Right lobe of liver (tissue), 6 donors: ENCODE results near the gene RPLP2. TPM values are rescaled to one million over a fixed set of nuclear protein-coding genes. Genes with fewer than 3 reads are reported as not detected.

Experiments used
- ATAC-seq, 4 donors: fragments of 200-7000 bp; cut with Tn5 transposase; one replicate each; pipeline ENCODE4 v1.9.1; 2020; ENCODE audit warnings: mild to moderate bottlenecking in 4 of 4, moderate library complexity in 4 of 4
- DNase-seq, 3 donors: peaks; one replicate each; pipeline ENCODE4 v3.0.0-alpha.2; 2020
- H3K27ac ChIP-seq, 3 donors: fragments of 200-600 bp; one replicate each; pipeline ENCODE4 v1.8.0; 2022
- H3K27me3 ChIP-seq, 2 donors: fragments of 200-600 bp; one replicate each; pipeline ENCODE4 v1.8.0; 2022
- H3K36me3 ChIP-seq, 4 donors: fragments of 200-600 bp; sonication (generic) in 1 of 4; one replicate each; pipeline versions ENCODE4 v1.5.1 to v1.8.0; 2017 to 2022; ENCODE audit warnings: control low read depth in 1 of 4
- H3K4me1 ChIP-seq, 4 donors: fragments of 200-600 bp; sonication (generic) in 1 of 4; one replicate each; pipeline versions ENCODE4 v1.5.1 to v1.8.0; 2017 to 2022; ENCODE audit warnings: control low read depth in 1 of 4
- H3K4me3 ChIP-seq, 3 donors: fragments of 200-600 bp; one replicate each; pipeline ENCODE4 v1.8.0; 2022
- H3K9me3 ChIP-seq, 4 donors: fragments of 200-600 bp; sonication (generic) in 1 of 4; one replicate each; pipeline versions ENCODE4 v1.5.1 to v1.8.0; 2017 to 2022; ENCODE audit warnings: control low read depth in 1 of 4
- POLR2A ChIP-seq: fragments of 450-650 bp; IDR thresholded peaks from one replicate; pipeline ENCODE4 v1.6.1; 2017; ENCODE audit warnings: antibody characterized with exemption, mild to moderate bottlenecking
- WGBS: methylation state at CpG from one replicate; pipeline ENCODE4 v1.1.6; 2018; ENCODE audit warnings: low coverage, low lambda C conversion rate; ENCODE audit not compliant: insufficient coverage; ENCODE audit errors: missing lambda C conversion rate; 5-methylcytosine and 5-hydroxymethylcytosine counted together
- intact Hi-C, 2 donors: fragments of 100-400 bp; cut with DNase I; formaldehyde crosslinking; loops; one replicate each; pipeline versions ENCODE4 v1.11.2 to v1.14.1; 2022
- total RNA-seq, 6 experiments: library from RNA; depleted of rRNA in 2 of 6; stranded (reverse); fragments of >200 nt in 2 of 6; fragmentation: NEBNext Ultra II Directional in 3 of 6; extraction: Animal tissue kit (Norgen Biotek cat#: 25700) in 3 of 6; gene quantifications; one replicate each; pipeline versions ENCODE4 v1.1.0 to v1.2.4, GENCODE V29; 2016 to 2023
- TF ChIP-seq, protein P1 (sequence below), 4 donors: fragments of 200-600 bp in 3 of 4; fragments of 450-650 bp in 1 of 4; IDR thresholded peaks; one replicate each; pipeline versions ENCODE4 v1.5.1 to v1.8.0; 2016 to 2022; ENCODE audit warnings: antibody characterized with exemption in 4 of 4, mild to moderate bottlenecking in 2 of 4
- donor health status: DM: no; HTN: yes; CAD: no.
- donor health status: DM: no; HTN: no; CAD: no.
- donor health status: DM: no; HTN: no; CAD: no.
- donor health status: DM: no; HTN: yes; CAD: no.
- donor health status: DM: no; HTN: yes; CAD: no.

Gene RPLP2
- total RNA-seq, 6 experiments from 2014 or later, result 212 to 574 (median 457) TPM

DNA sequence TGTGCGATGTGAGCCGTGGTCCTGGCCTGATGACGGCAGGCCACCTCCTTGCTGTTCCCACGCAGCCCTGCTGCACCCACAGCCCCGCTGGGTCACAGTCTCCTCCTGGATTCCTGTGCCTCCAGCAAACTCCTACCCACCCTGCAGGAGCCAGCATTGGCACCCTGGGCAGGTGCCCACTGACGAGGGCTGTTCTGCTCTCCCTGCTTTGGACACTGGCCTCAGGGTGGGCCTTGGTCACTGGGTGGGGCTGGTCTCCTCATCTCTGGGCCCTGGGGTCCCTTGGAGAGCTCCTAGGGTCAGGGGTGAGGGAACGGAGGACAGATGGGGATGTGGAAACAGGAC, 45.5 kb downstream of the RPLP2 start:
- H3K4me1 ChIP-seq, result no peaks in the 10 kb centered on the region
- no CpG with 5 or more reads among the region's 7 CpGs for WGBS
- H3K36me3 ChIP-seq, result no peaks in the 10 kb centered on the region
- TF ChIP-seq, protein P1, sequence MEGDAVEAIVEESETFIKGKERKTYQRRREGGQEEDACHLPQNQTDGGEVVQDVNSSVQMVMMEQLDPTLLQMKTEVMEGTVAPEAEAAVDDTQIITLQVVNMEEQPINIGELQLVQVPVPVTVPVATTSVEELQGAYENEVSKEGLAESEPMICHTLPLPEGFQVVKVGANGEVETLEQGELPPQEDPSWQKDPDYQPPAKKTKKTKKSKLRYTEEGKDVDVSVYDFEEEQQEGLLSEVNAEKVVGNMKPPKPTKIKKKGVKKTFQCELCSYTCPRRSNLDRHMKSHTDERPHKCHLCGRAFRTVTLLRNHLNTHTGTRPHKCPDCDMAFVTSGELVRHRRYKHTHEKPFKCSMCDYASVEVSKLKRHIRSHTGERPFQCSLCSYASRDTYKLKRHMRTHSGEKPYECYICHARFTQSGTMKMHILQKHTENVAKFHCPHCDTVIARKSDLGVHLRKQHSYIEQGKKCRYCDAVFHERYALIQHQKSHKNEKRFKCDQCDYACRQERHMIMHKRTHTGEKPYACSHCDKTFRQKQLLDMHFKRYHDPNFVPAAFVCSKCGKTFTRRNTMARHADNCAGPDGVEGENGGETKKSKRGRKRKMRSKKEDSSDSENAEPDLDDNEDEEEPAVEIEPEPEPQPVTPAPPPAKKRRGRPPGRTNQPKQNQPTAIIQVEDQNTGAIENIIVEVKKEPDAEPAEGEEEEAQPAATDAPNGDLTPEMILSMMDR (IDR thresholded peaks at IDR 0.05), result no peak
- TF ChIP-seq POLR2A, result no peak
- DNase-seq (no peak), ATAC-seq (no peak)
- no peak overlapping the region for H3K4me3 ChIP-seq
- H3K27me3 ChIP-seq, result no peaks in the 10 kb centered on the region
- no peak overlapping the region for H3K27ac ChIP-seq
- no peaks in the 10 kb centered on the region for H3K9me3 ChIP-seq
- intact Hi-C loops, result loop anchor here in 1 of 2 donors (10.0 kb wide), 1 partner anchor 199 kb away; no protein-coding TSS in a partner anchor

DNA sequence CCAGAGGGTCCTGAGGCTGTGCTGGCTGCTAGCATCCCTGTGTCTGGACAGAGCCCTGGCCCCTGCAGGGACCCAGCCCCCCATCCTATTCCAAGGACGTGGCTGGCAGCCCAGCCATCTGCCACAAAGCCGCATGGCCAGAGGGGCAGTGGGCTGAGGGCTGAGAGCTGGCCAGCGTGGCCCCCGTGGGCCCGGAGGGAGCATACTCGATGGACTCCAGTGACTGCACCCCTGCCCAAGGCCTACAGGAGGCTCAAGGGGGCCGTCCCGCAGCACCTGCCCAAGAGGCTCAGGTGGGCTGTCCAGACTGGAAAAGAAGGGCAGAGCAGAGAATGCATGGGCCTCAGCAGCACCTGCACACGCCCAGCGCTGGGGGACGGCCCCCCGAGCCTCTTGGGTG, 46.0 kb downstream of the RPLP2 start:
- Histone ChIP-seq H3K27ac (no peak overlapping the region), H3K27me3 (no peaks in the 10 kb centered on the region), H3K4me3 (no peak overlapping the region), H3K9me3 (no peaks in the 10 kb centered on the region), H3K36me3 (no peaks in the 10 kb centered on the region), H3K4me1 (no peaks in the 10 kb centered on the region)
- no peak for DNase-seq
- intact Hi-C loops, result loop anchor here in 1 of 2 donors (10.0 kb wide), 1 partner anchor 199 kb away; no protein-coding TSS in a partner anchor
- TF ChIP-seq, protein P1 (IDR thresholded peaks at IDR 0.05), result no peak
- TF ChIP-seq POLR2A, result no peak
- no peak for ATAC-seq
- WGBS, result no CpG with 5 or more reads among the region's 12 CpGs

DNA sequence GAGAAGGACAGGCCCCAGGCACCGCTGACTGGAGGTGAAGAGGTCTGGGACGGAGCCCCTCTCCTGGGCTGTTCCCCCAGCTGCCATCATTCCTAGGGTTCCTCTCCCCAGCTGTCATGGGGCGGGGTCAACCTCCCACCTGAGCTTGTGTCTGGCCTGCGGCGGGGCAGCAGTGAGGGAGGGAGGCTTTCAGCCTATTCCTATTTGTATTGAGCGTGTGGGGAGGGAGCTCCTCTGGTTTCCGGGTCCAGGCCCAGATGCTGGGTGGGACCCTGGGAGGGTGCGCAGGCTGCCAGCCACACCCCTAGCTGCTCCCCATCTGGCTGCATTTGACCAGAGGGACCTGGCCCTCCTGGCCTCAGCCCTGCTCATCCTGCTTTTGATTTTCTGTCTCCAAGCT, 46.6 kb downstream of the RPLP2 start:
- WGBS, result 86% methylated on average over 1 of the region's 8 CpGs
- TF ChIP-seq POLR2A, result no peak
- TF ChIP-seq, protein P1 (IDR thresholded peaks at IDR 0.05), result no peak
- Histone ChIP-seq H3K4me1 (no peaks in the 10 kb centered on the region), H3K27me3 (no peaks in the 10 kb centered on the region), H3K4me3 (no peak overlapping the region), H3K27ac (no peak overlapping the region), H3K9me3 (no peaks in the 10 kb centered on the region), H3K36me3 (no peaks in the 10 kb centered on the region)
- ATAC-seq (no peak), DNase-seq (no peak)
- intact Hi-C loops, result loop anchor here in 1 of 2 donors (10.0 kb wide), 1 partner anchor 198 kb away; no protein-coding TSS in a partner anchor

DNA sequence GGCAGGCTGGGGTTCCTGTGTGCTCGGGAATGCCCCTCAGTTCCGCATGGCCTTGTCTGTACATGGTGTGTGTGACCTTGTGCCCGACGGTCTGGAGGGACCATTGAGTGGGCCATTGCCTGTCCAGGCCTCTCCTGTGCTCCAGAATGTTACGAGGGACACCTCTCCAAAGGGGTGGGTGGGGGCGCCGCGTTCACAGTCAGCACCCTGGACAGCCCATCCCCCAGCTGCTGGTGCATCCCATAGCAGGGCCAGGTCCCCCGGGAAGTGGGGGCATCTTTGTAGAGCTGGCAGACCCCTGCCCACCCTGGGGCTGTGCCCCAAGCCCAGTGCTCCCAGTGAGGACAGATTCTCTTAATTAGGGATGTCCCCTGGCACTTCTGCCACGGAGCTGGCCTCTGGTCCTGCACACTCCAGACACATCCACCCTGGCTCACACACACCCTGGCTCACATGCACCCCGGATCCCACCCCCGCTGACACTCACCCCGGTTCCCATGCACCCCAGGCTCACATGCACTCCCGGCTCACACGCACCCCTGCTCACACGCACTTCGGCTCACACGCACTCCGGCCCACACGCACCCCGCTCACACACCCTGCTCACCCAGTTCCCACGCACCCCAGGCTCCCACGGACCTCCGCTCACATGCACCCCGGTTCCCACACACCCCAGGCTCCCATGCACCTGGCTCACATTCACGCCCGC, 48.4 kb downstream of the RPLP2 start:
- Histone ChIP-seq H3K36me3 (no peaks in the 10 kb centered on the region), H3K4me3 (no peak overlapping the region), H3K27ac (no peak overlapping the region), H3K4me1 (no peaks in the 10 kb centered on the region), H3K27me3 (no peaks in the 10 kb centered on the region), H3K9me3 (no peaks in the 10 kb centered on the region)
- intact Hi-C loops, result loop anchor here in 1 of 2 donors (10.0 kb wide), 1 partner anchor 197 kb away; no protein-coding TSS in a partner anchor
- DNase-seq (no peak), ATAC-seq (no peak)
- 91% methylated on average over 14 of the region's 27 CpGs for WGBS
- TF ChIP-seq, protein P1 (IDR thresholded peaks at IDR 0.05), result no peak
- TF ChIP-seq POLR2A, result no peak
